Fibroblast of lung (primary cell): ENCODE measurements around the gene DDX20.

ENCODE experiments used
- EZH2 ChIP-seq: IDR thresholded peaks from 2 replicates; pipeline ENCODE4 v1.5.1; 2012; ENCODE audit warnings: low read length, control low read depth, mild to moderate bottlenecking; ENCODE audit errors: missing control alignments
- TF ChIP-seq, protein P1 (sequence below), 2 donors: IDR thresholded peaks in 1 of 2; conservative IDR thresholded peaks in 1 of 2; 1 replicate in 1 of 2; 2 replicates in 1 of 2; pipeline ENCODE4 v1.5.1; 2011 to 2012; ENCODE audit warnings: low read length in 2 of 2, control low read depth in 1 of 2, inconsistent platforms in 1 of 2, low read depth in 1 of 2, mild to moderate bottlenecking in 1 of 2

GRCh38 chr1:111779546-111779945 is 23.8 kb downstream of the DDX20 start:
- no peak for TF ChIP-seq EZH2
- TF ChIP-seq, protein P1, sequence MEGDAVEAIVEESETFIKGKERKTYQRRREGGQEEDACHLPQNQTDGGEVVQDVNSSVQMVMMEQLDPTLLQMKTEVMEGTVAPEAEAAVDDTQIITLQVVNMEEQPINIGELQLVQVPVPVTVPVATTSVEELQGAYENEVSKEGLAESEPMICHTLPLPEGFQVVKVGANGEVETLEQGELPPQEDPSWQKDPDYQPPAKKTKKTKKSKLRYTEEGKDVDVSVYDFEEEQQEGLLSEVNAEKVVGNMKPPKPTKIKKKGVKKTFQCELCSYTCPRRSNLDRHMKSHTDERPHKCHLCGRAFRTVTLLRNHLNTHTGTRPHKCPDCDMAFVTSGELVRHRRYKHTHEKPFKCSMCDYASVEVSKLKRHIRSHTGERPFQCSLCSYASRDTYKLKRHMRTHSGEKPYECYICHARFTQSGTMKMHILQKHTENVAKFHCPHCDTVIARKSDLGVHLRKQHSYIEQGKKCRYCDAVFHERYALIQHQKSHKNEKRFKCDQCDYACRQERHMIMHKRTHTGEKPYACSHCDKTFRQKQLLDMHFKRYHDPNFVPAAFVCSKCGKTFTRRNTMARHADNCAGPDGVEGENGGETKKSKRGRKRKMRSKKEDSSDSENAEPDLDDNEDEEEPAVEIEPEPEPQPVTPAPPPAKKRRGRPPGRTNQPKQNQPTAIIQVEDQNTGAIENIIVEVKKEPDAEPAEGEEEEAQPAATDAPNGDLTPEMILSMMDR (conservative IDR thresholded peaks at IDR 0.05 in 1 of 2, IDR thresholded peaks at IDR 0.05 in 1 of 2; ENCODE audit: low read depth in 1 of 2, low read length in 2 of 2), result no peak
